ENCODE results near the gene ZSWIM1.

ZSWIM1 gene

GRCh38 chr20:45888681-45889080, 7.7 kb downstream of the ZSWIM1 start:
- TF ChIP-seq ZC3H10 (CRISPR knock-in tag; IDR thresholded peaks at IDR 0.05) = no peak
- no peak for TF ChIP-seq ESRRG (CRISPR knock-in tag; IDR thresholded peaks at IDR 0.05)

DNA sequence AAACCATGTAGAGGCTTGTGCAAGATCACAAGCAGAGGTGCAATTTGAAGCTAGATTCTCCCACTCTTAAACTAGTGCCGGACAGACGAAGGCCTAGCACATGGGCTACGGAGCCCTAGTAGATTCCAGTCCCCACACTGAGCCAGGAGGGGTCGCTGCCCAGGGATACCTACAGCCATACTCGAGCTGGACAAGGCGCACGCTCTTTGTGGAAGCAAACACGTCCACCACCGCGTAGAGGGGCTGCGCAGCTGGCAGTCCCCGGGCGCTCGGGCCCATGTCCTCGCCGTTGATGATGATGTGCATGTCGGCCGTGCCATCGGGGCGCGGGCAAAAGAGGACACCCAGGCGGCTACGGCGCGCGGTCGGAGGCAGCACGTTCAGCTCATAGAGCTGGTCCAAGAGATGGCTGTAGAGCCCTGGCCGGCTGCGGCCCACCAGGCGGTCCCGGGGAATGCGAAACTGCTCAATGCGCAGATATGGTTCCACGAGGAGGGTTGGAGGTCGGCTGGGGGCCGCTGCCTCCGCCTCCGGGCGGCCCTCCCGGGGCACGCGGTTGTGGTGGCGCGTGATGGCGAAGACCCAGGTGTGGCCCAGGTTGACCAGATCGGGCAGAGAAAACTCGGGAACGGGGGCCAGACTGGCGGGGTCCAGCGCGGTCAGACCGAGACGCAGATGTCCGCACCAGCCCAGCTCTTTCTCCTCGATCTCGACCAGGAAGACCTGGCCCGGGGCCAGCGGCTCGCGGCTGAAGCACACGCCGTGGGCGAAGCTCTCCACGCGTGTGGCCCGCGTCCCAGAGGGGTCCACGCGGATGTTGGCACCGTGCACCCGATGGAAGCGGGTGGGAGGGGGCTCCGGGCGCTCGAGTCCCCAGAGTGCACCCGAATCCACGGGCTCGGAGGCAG, 9.3 kb downstream of the ZSWIM1 start:
- peak; percentile 85 for ATAC-seq

More at GRCh38 chr20:45888681-45889080, 7.7 kb downstream of the ZSWIM1 start:
- ATAC-seq = no peak

DNA sequence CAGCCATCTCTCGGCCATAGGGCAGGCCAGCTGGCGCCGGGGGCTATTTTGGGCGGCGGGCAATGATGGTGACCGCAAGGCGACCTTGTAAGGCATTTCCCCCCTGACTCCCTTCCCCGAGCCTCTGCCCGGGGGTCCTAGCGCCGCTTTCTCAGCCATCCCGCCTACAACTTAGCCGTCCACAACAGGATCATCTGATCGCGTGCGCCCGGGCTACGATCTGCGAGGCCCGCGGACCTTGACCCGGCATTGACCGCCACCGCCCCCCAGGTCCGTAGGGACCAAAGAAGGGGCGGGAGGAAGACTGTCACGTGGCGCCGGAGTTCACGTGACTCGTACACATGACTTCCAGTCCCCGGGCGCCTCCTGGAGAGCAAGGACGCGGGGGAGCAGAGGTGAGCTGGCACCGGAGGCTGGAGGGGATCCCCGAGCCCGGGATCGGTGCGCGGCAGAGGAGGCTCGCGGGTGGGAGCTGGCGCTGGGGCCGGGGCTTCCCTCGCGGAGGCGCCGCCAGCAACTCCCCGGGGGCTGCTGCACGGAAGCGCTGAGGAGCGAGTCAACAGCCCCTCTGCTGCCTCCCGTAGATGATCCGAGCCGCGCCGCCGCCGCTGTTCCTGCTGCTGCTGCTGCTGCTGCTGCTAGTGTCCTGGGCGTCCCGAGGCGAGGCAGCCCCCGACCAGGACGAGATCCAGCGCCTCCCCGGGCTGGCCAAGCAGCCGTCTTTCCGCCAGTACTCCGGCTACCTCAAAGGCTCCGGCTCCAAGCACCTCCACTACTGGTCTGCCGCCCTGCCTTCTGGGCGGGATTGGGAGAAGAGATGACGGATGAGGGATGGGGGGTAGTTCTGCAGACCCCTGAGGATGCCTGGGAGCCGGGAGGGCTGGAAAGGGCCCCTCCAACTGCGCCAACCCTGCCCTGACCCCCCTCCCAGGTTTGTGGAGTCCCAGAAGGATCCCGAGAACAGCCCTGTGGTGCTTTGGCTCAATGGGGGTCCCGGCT, 10.3 kb downstream of the ZSWIM1 start, which contains the start of the genes CTSA and NEURL2:
Gene CTSA (plus strand): TSS at position 351 of the 999 bp plus-strand sequence. CDS start 234 bp downstream, at position 585.
Gene NEURL2 (minus strand): TSS at position 224 of the 999 bp plus-strand sequence. CDS start 217 bp downstream, at position 7.
- TF ChIP-seq ZFP3 (CRISPR knock-in tag; IDR thresholded peaks at IDR 0.05) (0 out of 2 replicates have a peak, but pooled peaks have one; percentile 8), SNAI2 (CRISPR knock-in tag; IDR thresholded peaks at IDR 0.05) (no peak), GLIS3 (CRISPR knock-in tag; IDR thresholded peaks at IDR 0.05) (0 out of 2 replicates have a peak, but pooled peaks have one; percentile 24), ISL1 (CRISPR knock-in tag; IDR thresholded peaks at IDR 0.05) (no peak), ZNF8 (CRISPR knock-in tag; IDR thresholded peaks at IDR 0.05) (no peak), ESRRG (CRISPR knock-in tag; IDR thresholded peaks at IDR 0.05) (no peak)
- TF ChIP-seq, protein P1, sequence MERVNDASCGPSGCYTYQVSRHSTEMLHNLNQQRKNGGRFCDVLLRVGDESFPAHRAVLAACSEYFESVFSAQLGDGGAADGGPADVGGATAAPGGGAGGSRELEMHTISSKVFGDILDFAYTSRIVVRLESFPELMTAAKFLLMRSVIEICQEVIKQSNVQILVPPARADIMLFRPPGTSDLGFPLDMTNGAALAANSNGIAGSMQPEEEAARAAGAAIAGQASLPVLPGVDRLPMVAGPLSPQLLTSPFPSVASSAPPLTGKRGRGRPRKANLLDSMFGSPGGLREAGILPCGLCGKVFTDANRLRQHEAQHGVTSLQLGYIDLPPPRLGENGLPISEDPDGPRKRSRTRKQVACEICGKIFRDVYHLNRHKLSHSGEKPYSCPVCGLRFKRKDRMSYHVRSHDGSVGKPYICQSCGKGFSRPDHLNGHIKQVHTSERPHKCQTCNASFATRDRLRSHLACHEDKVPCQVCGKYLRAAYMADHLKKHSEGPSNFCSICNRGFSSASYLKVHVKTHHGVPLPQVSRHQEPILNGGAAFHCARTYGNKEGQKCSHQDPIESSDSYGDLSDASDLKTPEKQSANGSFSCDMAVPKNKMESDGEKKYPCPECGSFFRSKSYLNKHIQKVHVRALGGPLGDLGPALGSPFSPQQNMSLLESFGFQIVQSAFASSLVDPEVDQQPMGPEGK (CRISPR knock-in tag; IDR thresholded peaks at IDR 0.05; ENCODE audit: borderline replicate concordance) = peak; percentile 78
- ATAC-seq = peak; percentile 80

More for the DNA sequence above, 9.3 kb downstream of the ZSWIM1 start:
- TF ChIP-seq ZNF565 (CRISPR knock-in tag; conservative IDR thresholded peaks at IDR 0.05; ENCODE audit: low read depth) (no peak; the same call in 1 of the 2 replicates), ARNTL (CRISPR knock-in tag; IDR thresholded peaks at IDR 0.05; ENCODE audit: borderline replicate concordance, low read depth) (no peak), ZC3H10 (CRISPR knock-in tag; IDR thresholded peaks at IDR 0.05) (no peak), GLIS3 (CRISPR knock-in tag; IDR thresholded peaks at IDR 0.05) (no peak), ESRRG (CRISPR knock-in tag; IDR thresholded peaks at IDR 0.05) (no peak), ISL1 (CRISPR knock-in tag; IDR thresholded peaks at IDR 0.05) (no peak), TCF4 (CRISPR knock-in tag; IDR thresholded peaks at IDR 0.05; ENCODE audit: borderline replicate concordance) (no peak), RARB (CRISPR knock-in tag; IDR thresholded peaks at IDR 0.05) (no peak), PPARA (CRISPR knock-in tag; IDR thresholded peaks at IDR 0.05; ENCODE audit: borderline replicate concordance) (no peak), ZFP30 (CRISPR knock-in tag; IDR thresholded peaks at IDR 0.05) (no peak), SNAI2 (CRISPR knock-in tag; IDR thresholded peaks at IDR 0.05) (no peak), ZNF8 (CRISPR knock-in tag; IDR thresholded peaks at IDR 0.05) (no peak)
- TF ChIP-seq, protein P1 (CRISPR knock-in tag; IDR thresholded peaks at IDR 0.05; ENCODE audit: borderline replicate concordance) = no peak
- TF ChIP-seq, protein P2, sequence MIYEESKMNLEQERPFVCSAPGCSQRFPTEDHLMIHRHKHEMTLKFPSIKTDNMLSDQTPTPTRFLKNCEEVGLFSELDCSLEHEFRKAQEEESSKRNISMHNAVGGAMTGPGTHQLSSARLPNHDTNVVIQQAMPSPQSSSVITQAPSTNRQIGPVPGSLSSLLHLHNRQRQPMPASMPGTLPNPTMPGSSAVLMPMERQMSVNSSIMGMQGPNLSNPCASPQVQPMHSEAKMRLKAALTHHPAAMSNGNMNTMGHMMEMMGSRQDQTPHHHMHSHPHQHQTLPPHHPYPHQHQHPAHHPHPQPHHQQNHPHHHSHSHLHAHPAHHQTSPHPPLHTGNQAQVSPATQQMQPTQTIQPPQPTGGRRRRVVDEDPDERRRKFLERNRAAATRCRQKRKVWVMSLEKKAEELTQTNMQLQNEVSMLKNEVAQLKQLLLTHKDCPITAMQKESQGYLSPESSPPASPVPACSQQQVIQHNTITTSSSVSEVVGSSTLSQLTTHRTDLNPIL (CRISPR knock-in tag; IDR thresholded peaks at IDR 0.05; ENCODE audit: low read depth) = no peak

- peak; percentile 31 for ATAC-seq
- TF ChIP-seq BACH2 (CRISPR knock-in tag; IDR thresholded peaks at IDR 0.05; ENCODE audit: borderline replicate concordance) (no peak), ZFP3 (CRISPR knock-in tag; IDR thresholded peaks at IDR 0.05) (no peak), ARNTL (CRISPR knock-in tag; IDR thresholded peaks at IDR 0.05; ENCODE audit: borderline replicate concordance, low read depth) (no peak), ZNF70 (CRISPR knock-in tag; IDR thresholded peaks at IDR 0.05) (no peak), ZFP30 (CRISPR knock-in tag; IDR thresholded peaks at IDR 0.05) (no peak), ZNF8 (CRISPR knock-in tag; IDR thresholded peaks at IDR 0.05) (no peak), RARB (CRISPR knock-in tag; IDR thresholded peaks at IDR 0.05) (no peak), TCF4 (CRISPR knock-in tag; IDR thresholded peaks at IDR 0.05; ENCODE audit: borderline replicate concordance) (no peak), OSR1 (CRISPR knock-in tag; IDR thresholded peaks at IDR 0.05) (no peak), POU6F1 (CRISPR knock-in tag; IDR thresholded peaks at IDR 0.05; ENCODE audit: borderline replicate concordance, low read depth) (no peak), GLIS3 (CRISPR knock-in tag; IDR thresholded peaks at IDR 0.05) (no peak), TOX (CRISPR knock-in tag; IDR thresholded peaks at IDR 0.05; ENCODE audit: borderline replicate concordance) (no peak)
- TF ChIP-seq, protein P2 (CRISPR knock-in tag; IDR thresholded peaks at IDR 0.05; ENCODE audit: low read depth) = no peak
Measured at GRCh38 chr20:45892049-45892825, 11.2 kb downstream of the ZSWIM1 start.
